Progenitor cell of endocrine pancreas (in vitro differentiated cells): ENCODE measurements around the gene MTMR3. TPM values are rescaled to one million over a fixed set of nuclear protein-coding genes. Genes with fewer than 3 reads are reported as not detected.

Experiments
- DNase-seq: peaks from one replicate; pipeline ENCODE4 v3.0.0; 2021; ENCODE audit warnings: low spot score; ENCODE audit not compliant: unreplicated experiment
- H3K27ac Mint-ChIP-seq: 2 replicates; pipeline ENCODE4 v1.8.0; 2021; ENCODE audit warnings: mild to moderate bottlenecking, moderate library complexity, mixed read lengths
- H3K27me3 Mint-ChIP-seq: 2 replicates; pipeline ENCODE4 v1.8.0; 2021; ENCODE audit warnings: mixed read lengths
- H3K36me3 Mint-ChIP-seq: 2 replicates; pipeline ENCODE4 v1.8.0; 2022; ENCODE audit warnings: mixed read lengths; ENCODE audit not compliant: insufficient read depth
- H3K4me1 Mint-ChIP-seq: 2 replicates; pipeline ENCODE4 v1.8.0; 2021; ENCODE audit warnings: low read depth, mixed read lengths
- H3K4me3 Mint-ChIP-seq: 2 replicates; pipeline ENCODE4 v1.8.0; 2021; ENCODE audit warnings: low read depth, mild to moderate bottlenecking, moderate library complexity, mixed read lengths
- H3K9me3 Mint-ChIP-seq: 2 replicates; pipeline ENCODE4 v1.8.0; 2021; ENCODE audit warnings: low read depth, mixed read lengths
- total RNA-seq: library from RNA; stranded (reverse); gene quantifications from 2 replicates; pipeline ENCODE4 v1.2.1, GENCODE V29; 2021
- TF ChIP-seq, protein P1 (sequence below): fragments of 200-600 bp; sonication (generic); IDR thresholded peaks from one replicate; pipeline ENCODE4 v1.5.0; 2021; ENCODE audit warnings: antibody characterized with exemption, mild to moderate bottlenecking; ENCODE audit not compliant: unreplicated experiment

Gene MTMR3
- total RNA-seq, 1 donor from 2014 or later = 51.0 TPM

DNA sequence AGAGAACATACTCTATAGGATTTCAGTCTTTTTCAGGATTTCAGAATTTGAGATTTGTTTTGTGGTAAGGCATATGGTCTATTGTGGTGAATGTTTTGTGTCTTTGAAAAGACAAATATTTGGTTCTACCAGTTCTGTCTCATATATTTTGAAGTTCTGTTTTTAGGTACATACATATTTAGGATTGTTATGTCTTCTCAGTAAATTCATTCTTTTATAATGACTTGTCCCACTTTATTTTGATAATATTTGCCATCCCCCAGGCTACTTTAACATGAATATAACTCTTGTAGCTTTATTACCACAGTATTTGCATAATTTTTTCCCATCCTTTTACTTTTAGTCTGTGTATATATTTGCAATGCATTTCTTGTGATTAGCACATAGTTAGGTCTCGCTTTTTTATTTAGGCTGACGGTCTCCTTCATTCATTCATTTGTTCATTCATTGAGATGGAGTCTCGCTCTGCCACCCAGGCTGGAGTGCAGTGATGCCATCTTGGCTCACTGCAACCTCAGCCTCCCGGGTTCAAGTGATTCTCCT, 32.1 kb downstream of the MTMR3 start:
- no peaks in the 10 kb centered on the region for H3K36me3 Mint-ChIP-seq
- H3K4me1 Mint-ChIP-seq = peaks cover 20% of the 10 kb centered on the region
- H3K4me3 Mint-ChIP-seq = no peak overlapping the region
- no peak overlapping the region for H3K27ac Mint-ChIP-seq
- H3K9me3 Mint-ChIP-seq = no peaks in the 10 kb centered on the region
- no peaks in the 10 kb centered on the region for H3K27me3 Mint-ChIP-seq
- TF ChIP-seq, protein P1, sequence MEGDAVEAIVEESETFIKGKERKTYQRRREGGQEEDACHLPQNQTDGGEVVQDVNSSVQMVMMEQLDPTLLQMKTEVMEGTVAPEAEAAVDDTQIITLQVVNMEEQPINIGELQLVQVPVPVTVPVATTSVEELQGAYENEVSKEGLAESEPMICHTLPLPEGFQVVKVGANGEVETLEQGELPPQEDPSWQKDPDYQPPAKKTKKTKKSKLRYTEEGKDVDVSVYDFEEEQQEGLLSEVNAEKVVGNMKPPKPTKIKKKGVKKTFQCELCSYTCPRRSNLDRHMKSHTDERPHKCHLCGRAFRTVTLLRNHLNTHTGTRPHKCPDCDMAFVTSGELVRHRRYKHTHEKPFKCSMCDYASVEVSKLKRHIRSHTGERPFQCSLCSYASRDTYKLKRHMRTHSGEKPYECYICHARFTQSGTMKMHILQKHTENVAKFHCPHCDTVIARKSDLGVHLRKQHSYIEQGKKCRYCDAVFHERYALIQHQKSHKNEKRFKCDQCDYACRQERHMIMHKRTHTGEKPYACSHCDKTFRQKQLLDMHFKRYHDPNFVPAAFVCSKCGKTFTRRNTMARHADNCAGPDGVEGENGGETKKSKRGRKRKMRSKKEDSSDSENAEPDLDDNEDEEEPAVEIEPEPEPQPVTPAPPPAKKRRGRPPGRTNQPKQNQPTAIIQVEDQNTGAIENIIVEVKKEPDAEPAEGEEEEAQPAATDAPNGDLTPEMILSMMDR = no peak
- DNase-seq = no peak

DNA sequence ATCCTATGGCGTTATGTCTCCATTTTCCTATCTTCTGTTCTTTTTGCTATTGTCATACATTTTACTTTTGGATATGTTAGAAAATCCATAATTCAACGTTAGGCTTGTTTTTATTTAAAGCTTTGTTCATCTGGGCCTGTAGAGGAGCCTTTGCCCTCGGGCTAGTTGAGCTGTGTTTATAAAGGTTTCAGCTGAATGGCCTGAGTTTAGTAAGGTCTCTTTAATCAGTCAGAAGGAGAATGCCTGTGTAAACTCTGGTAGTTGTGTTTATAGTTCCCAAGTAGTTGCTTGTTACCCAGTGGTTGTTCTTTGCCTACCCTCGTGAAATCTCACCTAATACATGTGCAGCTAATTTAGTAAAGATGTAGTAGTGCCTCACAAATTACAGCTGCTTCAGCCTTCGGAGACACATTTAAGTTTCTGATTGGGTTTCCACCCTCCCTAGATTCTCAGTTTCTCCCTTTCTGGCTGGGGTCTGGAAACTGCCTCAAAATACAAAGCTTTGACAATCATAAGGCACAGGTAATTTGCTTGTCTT, 33.1 kb downstream of the MTMR3 start:
- no peaks in the 10 kb centered on the region for H3K27me3 Mint-ChIP-seq
- TF ChIP-seq, protein P1 = no peak
- no peak overlapping the region for H3K27ac Mint-ChIP-seq
- no peak overlapping the region for H3K4me3 Mint-ChIP-seq
- no peaks in the 10 kb centered on the region for H3K36me3 Mint-ChIP-seq
- peaks cover 2% of the 10 kb centered on the region for H3K9me3 Mint-ChIP-seq
- DNase-seq = no peak
- peaks cover 20% of the 10 kb centered on the region for H3K4me1 Mint-ChIP-seq

DNA sequence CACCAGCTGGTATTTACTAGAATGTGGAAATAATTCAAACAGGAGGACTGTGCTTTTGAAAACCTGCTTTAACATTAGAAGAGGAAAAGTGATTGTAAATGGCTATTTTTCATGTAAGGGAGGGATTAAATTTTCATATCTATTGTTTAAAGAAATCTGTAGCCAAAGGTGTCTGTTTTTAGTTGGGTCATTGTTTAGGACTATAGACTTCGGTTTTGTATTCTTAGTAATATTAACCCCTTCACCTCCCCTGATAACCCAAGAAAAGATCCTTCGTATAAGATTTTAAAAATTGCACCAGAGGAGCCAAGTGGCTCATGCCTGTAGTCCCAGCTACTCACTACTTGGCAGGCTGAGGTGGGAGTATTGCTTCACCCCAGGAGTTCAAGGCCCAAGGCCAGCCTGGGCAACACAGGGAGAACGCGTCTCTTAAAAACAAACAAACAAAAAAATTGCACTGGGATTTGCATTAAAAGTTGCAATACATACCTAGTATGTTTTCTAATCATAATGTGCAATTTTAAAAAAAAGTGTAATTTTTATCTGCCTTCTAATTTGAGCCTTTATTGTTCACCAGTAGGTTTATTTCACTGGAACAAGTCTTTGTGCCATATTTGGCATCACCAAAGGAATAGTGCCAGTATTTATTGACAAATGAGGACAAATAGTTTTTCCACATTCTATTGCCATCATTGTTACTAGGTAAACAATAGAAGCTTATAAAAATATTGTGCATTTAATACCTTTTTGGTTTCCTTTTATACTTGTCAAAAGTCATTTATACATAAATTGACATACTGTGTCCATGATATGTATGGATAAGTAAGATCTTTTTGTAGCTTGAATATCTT, 34.3 kb downstream of the MTMR3 start:
- DNase-seq = no peak
- Mint-ChIP-seq H3K36me3 (peaks cover under 1% of the 10 kb centered on the region), H3K9me3 (peaks cover 3% of the 10 kb centered on the region), H3K4me1 (peaks cover 19% of the 10 kb centered on the region), H3K27me3 (no peaks in the 10 kb centered on the region), H3K27ac (no peak overlapping the region), H3K4me3 (no peak overlapping the region)
- TF ChIP-seq, protein P1 = no peak

DNA sequence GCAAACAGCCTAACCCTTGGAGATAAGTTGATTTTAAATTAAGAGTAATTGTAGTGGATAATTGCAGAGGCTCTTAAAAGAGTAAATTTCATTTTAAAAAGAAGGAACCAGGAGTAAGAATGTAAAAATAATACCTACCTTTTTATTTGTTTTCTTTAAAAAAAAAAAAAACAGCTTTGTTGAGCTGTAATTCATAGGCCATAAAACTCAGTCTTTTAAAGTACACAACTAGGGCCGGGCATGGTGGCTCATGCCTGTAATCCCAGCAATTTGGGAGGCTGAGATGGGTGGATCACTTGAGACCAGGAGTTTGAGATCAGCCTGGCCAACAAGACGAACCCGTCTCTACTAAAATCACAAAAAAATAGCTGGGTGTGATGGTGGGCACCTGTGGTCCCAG, 42.4 kb downstream of the MTMR3 start:
- Mint-ChIP-seq H3K4me3 (no peak overlapping the region), H3K27ac (no peak overlapping the region)

DNA sequence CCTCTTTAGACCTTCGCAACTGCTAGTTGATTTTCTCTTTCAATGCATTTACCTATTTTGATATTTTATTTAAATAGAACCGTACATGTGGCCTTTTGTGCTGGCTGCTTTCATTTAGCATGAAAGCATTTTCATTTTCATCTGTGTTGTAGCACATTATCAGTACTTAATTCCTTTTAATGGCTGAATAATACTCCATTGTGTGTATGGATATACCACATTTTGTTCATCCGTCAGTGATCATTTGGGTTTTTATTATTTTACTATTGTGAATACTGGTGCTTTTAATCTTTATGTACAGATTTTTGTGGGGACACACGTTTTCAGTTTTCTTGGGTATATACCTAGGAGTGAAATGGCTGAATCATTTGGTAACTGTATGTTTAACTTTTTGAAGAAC, 43.1 kb downstream of the MTMR3 start:
- H3K4me1 Mint-ChIP-seq = no peaks in the 10 kb centered on the region
- TF ChIP-seq, protein P1 = no peak

More for the DNA sequence above, 42.4 kb downstream of the MTMR3 start:
- peaks cover 10% of the 10 kb centered on the region for H3K9me3 Mint-ChIP-seq
- H3K27me3 Mint-ChIP-seq = no peaks in the 10 kb centered on the region
- H3K4me1 Mint-ChIP-seq = no peaks in the 10 kb centered on the region
- TF ChIP-seq, protein P1 = no peak
- DNase-seq = no peak
- H3K36me3 Mint-ChIP-seq = peaks cover 5% of the 10 kb centered on the region

More for the DNA sequence above, 43.1 kb downstream of the MTMR3 start:
- H3K36me3 Mint-ChIP-seq = peaks cover 5% of the 10 kb centered on the region
- peaks cover 8% of the 10 kb centered on the region for H3K9me3 Mint-ChIP-seq
- no peak overlapping the region for H3K27ac Mint-ChIP-seq
- H3K27me3 Mint-ChIP-seq = no peaks in the 10 kb centered on the region
- H3K4me3 Mint-ChIP-seq = no peak overlapping the region
- no peak for DNase-seq
